HG03139 (cell line): Measurements from ENCODE around the gene BCL2L11.
A peak's percentile ranks its signal among the peaks of the same experiment; 100 is the strongest.

Source experiments
- ATAC-seq: cut with Tn5 transposase; IDR thresholded peaks from one replicate; pipeline ENCODE4 v1.9.1; 2021; ENCODE audit not compliant: unreplicated experiment

The BCL2L11 gene

DNA sequence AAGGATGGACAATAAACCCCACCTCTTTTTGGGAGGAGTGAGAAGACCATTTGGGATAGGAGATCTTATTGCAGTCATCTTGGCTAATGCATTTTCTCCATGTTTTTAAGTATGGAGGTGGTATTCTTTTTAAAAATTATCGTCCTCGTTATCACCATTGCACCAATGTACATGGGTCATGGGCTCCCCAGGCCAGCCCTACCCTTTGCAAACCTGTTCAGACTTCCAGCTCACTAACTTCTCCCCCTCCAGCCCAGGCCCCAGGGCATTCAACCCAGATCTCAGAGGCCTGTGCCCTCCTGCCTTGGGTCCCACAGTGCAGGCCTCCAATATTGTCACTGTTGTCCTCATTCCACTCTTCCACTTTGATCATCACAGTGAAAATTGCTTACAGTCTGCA lies 68.4 kb downstream of the BCL2L11 start:
- no peak for ATAC-seq

DNA sequence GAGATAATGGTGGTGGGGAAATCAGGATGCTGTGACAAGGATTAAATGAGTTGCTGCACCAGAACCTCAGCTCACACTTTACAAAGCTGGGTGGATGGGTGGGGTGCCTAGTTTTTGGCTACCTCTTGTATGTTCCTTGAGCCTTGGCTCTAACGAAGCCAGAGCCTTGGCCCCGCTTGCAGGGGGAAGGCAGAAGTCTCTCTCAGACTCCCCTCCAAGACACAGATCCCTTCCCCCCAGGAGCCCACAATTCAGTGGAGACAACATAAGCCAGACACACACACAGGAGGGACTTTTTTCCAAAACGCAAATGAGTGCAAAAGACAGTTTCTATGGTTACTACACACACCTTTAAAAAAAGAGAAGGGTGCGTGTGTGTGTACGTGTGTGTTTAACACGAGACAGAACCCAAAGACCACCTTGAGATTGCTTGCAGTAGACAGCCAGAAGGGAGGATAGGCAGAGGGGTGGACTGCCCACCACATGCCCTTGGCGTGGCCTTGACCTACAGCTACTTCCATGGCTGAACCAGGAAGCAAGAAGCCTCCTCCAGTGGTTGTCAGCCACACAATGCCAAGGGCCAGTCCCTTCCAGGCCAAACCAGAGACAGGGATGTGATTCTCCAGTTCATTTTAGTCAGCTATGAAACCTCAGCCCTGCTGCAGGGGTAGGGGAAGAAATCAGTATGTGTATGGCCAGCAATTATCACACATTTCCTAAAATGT lies 70.3 kb downstream of the BCL2L11 start:
- no peak for ATAC-seq

DNA sequence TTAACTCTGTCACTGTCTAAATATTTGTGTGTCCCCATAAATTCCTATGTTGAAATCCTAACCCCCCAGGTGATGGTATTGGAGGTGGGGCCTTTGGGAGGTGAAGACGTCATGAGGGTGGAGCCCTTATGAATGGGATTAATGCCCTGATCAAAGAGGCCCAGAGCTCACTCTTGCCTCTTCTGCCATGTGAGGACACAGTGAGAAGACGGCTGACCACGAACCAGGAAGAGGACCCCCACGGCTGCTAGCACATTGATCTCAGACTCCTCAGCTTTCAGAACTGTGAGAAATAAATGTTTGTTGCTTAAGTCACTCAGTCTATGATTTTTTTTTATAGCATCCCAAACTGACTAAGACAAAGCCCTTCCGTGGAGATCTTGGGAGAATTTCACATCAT lies 71.2 kb downstream of the BCL2L11 start:
- no peak for ATAC-seq

DNA sequence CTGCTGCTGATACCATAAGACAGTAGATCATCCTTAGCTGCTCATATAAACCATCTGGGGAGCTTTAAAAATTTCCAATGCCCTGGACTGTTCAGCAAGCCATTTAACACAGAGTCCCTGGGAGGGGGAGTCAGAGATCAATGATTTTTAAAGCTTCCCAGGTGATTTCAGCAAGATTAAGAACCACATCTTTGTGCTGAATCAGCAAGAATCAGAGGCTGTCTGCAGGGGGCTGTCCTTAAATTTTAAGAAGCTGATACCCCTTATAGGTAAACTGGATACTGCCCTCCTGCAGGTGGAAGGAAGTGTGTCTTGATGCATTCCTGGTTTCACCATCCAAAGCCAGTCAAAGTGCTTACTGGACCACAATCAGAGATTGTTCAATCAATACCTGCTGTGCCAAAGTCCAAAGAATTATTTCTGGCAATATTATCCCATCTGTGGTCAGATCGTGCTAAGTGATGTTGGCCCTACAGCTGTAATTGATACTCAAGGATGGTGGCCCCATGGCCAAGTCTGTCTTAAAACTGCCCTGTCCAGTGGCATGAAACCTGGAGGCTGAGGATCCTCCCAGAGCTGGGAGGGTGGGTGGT lies 72.2 kb downstream of the BCL2L11 start:
- no peak for ATAC-seq

DNA sequence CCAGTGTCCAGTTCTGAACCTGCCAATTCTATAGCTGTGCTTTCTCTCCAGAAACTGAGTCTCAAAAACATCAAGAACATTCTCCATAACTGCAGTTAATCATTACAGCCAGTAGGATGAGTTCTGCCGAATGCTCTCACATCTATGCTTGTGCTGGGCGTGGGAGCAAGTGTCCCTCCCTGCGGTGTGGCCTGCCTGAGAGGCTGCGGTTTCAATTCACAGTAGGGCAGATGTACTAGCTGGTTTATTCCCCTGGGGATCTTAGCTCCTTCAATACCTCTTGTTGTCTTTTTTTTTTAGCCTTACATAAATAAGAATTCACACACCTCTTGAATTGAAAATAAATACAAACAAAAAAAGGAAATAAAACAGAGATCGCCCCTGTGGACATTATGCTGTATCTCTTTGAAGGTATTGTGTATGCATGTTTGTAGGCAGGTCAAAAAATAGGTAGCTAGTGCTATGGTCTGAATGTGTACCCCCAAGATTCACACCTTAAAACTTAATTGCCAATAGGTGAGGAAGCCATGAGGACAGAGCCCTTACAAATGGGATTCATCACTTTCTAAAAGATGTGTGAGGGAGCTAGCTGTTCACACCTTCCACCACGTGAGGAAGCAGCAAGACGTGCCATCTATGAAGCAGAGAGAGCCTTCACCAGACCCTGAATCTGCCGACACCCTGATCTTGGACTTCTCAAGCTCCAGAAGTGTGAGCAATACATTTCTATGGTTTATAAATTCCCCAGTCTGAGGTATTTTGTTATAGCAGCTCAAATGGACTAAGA lies 74.3 kb downstream of the BCL2L11 start:
- peak; percentile 75 for ATAC-seq

DNA sequence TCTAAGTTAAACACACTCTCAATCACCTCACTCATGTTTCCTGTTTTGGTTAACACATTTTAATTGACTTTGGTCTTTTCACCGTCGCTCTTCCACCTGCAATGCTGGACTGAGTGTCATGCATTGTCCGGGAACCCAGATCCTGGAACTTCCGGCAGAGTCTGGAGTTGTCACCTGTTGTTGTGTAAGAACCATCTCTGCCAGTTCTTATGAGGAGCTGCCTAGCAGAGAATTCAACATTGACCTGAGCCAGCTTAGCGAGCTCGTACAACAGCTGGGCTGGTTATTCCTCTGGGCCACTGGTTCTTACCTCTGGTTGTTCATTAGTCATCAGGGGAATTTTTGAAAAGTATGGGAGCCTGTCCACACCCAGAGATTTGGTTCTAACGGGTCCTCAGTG lies 75.7 kb downstream of the BCL2L11 start:
- ATAC-seq = no peak

DNA sequence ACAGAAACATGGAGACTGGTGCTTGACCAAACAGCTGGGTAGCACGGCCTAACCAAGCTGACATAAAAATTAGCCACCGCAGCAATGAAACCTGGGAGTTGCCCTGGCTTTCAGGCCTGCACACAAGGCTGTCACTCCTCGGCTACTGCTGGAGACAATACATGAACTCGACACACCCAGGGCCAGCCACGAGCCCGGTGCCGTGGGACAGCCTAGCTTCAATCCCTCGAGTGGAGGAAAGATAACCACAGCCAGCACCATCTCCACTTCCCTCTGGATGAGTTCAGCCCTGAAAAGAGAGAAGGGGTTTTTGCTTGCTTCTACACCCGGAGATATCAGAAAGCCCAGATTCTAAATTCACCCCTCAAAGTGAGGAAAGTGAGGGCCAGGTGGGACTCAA lies 78.0 kb downstream of the BCL2L11 start:
- no peak for ATAC-seq

DNA sequence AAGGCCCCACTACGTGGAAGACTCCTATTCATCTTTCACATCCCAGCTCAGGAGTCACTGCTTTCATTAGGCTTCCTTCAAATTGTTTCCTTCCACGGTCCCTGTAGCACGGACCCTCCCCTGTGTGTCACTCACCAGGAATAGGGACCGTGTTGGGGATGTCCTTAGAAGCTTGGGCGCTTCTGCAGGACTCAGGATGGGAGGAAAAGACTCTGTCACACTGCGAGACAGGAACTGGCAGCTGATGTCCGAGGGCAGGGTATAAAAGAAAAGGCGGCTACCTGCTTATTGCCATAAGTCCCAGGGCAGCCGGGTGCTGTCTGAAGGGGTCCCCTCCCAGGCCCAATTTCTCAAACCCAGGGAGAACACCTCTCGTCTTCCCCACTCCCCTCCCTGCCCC lies 79.1 kb downstream of the BCL2L11 start:
- ATAC-seq = no peak

DNA sequence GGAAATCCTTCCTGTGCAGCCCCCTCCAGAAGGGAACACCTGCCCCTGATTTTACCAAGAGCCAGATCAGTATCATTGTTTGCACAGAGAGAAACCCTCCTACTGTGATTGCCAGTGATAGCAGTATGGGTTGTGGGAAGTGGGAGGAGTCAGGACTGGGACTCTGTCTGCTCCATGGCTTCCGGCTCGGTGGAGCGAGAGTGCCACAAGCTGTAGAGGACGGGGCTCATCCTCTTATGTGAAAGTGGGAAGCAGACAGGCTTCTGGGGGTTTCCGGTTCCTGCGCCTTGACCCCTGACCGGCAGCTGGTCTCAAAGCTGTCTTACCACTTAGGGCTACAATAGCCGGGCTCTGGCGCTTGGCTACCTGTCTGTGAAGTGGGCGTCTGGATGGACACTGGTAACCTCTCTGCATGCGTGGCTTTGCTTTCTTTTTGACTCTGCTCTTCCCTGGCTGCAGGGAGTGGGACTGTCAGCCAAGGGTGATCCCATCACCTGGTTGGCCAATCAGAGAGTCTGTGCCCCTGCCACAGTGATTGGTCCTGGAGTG lies 79.7 kb downstream of the BCL2L11 start:
- no peak for ATAC-seq

DNA sequence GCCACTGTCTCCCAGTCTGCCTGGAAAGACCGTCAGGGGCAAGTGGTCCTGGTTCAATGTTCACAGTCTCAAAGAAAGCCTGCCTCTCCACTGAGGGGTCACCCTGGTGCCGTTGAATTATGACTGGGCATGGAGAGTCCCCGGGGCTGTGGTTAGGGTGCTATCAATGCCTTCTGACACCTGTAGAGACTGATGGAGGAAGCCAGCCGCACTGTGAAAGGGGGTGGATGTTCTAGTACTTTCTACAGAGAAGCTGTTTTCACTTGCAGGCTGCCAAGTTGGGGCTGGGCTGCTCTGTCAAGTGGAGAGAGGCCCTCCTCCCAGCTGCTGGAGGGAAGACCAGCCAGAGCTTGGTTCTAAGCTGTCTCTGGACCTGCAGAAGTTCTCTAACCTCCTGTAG lies 80.5 kb downstream of the BCL2L11 start:
- peak; percentile 66 for ATAC-seq

DNA sequence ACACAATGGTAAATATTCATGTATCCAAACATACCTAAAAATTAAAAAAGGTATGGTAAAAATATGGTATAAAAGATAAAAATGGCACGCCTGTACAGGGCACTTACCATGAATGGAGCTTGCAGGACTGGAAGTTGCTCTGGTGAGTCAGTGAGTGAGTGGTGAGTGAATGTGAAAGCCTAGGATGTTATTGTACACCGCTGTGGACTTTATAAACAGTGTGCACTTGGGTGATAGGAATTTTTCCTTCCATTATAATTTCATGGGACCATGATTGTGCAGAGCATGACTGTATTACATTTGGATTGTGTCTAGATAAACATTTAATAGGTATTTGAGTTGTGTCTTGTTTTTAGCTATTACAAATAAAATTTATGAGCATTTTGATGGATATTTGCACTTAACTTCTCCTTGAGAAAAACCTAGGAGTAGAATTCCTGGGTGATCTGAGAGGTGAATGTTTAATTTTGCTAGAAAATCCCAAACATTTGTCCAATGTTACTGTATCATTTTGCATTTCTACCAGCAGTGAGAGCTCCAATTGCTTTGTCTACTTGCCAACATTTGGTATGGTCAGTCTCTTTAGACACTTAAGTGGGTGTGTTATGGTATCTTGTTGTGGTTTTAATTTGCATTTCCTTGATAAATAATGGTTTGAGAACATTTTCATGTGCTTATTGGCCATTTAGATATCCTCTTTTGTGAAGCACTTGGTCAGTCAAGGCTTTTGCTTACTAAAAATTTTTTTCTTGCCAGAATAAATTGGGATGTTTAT lies 81.7 kb downstream of the BCL2L11 start:
- no peak for ATAC-seq

DNA sequence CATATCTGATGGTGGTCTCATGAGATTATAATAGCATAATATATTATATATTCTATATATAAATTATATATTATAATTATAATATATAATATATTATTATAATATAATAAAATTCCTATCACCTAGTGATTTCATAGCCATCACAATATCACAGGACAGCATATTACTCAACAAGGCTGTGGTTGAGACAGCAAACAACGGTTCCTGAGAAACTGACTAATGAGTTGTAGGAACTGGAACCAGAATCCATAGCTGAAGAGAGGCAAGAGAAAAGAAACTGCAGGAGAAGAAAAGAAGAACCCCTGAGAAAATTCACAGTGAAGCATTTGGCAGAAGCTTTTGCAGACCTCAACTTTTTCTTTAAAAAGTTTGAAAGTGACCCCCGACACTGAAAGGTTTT lies 84.0 kb downstream of the BCL2L11 start:
- ATAC-seq = no peak

DNA sequence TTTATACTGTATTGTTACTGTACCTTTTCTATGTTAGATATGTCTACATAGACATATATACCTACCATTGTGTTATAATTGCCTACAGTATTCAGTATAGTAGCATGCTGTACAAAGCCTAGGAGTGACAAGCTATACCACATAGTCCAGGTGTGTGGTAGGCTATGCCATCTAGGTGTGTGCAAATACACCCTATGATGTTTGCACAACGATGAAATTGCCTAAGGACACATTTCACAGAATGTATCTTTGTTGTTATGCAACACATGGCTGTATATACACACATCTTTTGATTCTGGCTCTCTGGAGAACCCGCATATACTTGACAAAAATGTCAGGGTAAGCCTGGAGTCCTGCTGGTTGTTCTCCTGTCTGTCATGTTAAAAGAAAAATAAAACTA lies 85.1 kb downstream of the BCL2L11 start:
- no peak for ATAC-seq

DNA sequence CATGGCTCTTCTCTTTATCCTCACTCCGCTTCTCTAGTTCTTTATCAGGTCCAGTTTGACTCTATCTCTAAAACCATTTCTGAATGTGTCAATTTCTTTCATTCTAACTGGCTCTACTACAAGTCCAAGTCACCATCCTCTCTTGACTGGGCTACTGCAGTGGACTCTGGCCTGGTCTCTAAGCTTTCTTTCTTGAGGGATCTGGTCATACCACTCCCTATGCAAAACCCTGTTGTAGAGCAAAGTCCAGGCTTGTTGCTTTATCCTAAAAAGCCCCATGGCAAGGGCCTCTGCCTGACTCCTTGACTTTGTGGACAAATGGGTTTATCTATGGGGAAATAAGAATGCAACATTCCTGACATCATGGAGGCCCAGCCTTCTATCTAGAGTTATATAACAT lies 87.1 kb downstream of the BCL2L11 start:
- no peak for ATAC-seq

DNA sequence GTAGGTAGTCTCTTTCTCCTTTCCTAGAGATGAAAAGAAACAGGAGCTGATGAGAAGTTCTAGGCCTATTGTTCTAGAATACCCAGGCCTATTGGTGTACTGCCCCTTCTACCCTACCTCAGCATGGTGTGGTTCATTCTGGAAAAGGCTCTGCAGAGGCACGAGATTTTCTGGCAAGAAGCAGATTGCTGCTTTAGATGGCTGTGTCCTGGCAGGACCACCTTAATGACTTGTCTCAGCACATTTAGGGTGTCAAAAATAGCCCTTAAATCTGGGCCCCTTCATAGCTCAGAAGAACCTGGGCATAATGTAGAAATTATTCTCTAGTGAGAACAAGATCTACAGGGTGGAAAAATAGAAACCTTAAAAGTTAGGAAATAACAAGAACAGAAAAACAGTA lies 87.9 kb downstream of the BCL2L11 start:
- peak; percentile 3 for ATAC-seq

DNA sequence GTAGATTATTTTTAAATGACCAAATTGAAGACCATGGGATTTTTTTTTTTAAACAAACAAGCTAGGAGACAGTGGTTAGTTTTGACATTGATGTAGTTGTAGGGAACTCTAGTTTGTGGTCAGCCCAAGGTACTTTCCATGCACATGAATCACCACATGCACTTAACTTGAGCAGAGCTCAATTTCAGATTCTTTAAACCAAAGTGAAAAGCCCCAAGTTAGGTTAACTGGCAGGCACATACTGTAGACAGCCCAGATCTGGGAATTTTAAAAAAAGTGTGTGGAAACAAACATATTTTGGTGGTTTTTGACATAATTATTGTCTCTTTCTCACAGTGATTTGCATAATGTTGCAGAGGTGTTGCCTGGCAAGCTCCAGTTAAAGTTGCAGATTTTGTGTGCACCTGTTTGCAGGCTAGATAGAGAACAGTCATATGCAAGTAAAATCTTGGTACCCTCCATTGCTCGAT lies 88.4 kb downstream of the BCL2L11 start:
- peak; percentile 75 for ATAC-seq

DNA sequence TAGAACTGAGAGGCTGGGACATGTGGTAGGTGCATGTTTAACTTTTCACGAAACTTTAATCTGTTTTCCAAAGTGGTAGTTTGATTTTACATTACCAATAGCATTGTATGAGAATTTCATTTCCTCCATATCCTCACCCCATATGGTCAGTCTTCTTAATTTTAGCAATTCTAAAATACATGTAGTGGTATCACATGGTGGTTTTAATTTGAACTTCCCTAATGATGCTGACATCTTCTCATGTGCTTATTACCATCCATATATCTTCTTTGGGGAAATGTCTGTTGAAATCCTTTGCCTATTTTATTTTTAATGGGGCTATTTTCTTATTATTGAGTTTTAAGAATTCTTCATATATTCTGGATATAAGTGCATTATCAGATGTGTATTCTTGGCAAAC lies 89.3 kb downstream of the BCL2L11 start:
- no peak for ATAC-seq

DNA sequence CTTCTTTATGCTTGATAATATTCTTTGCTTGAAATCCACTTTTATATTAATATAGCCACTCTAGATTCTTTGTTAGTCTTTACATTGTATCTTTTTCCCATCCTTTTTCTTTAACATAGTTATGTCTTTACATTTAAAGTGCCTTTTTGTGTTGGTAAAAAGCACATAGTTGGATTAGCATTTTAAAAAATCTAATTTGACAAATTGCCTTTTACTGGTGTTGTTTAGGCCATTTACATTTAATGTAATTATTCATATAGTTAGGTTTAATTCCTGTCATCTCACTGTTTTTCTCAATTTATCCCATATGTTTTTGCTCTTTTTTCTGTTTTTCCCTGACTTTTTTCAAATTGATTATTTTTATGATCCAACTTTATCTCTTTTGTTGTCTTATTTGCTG lies 93.2 kb downstream of the BCL2L11 start:
- ATAC-seq = no peak

DNA sequence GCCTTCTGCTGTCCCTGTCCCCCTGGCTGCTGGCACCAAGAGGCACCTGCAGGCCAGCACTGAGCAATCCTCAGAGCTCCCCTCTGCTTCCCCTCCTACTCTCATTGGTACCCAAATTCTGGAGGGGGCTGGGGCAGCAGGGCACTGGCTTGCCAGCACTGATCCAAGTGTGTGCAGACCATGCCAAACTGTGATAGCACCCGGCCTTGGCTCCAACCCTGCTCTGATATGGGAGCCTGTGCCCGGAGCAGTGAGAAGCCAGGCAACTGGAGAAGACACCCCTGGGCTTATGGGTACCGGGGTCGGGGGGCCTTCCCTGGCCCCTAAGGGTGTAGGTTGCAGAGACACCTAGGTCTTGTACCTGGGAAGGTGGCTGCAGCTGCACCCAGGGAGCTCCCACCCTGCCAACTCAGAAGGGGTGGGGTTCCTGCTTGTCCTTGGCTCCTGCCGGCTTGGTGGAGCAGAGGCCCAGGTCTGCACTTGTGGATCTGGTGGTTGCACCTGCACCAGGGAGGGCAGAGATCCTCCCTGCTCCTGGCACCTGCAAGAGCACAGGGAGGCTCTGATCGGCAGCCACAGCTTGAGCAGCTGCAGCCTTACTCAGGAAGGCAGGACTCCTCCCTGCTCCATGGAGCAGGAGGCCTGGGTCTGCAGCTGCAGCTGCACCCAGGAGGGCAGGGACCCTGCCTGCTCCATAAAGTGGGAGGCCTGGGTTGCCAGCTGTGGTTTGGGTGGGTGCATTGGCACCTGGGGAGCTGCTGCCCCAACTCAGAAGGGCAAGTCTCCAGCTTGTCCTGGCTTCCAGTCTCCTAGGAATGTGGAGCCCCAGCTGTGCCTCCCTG lies 96.3 kb downstream of the BCL2L11 start:
- no peak for ATAC-seq
